Thyroid gland (tissue), 4 donors: Measurements from ENCODE around the gene XRCC5.

ENCODE experiments used
- CTCF ChIP-seq, 6 experiments: fragments of 200-600 bp in 3 of 6; fragments of 450-650 bp in 3 of 6; sonication (generic) in 3 of 6; IDR thresholded peaks; one replicate each; pipeline ENCODE4 v1.5.1; 2016 to 2019; ENCODE audit warnings: antibody characterized with exemption in 6 of 6, mild to moderate bottlenecking in 2 of 6, inconsistent platforms in 1 of 6, moderate library complexity in 1 of 6
- POLR2A ChIP-seq, 2 donors: fragments of 450-650 bp; IDR thresholded peaks; one replicate each; pipeline ENCODE4 v1.6.1; 2017; ENCODE audit warnings: antibody characterized with exemption in 2 of 2, mild to moderate bottlenecking in 2 of 2, moderate library complexity in 1 of 2

GRCh38 chr2:216171011-216171410 is 61.9 kb downstream of the XRCC5 start:
- no peak for TF ChIP-seq POLR2A (IDR thresholded peaks at IDR 0.05)
- no peak for TF ChIP-seq CTCF (IDR thresholded peaks at IDR 0.05)
